B cell (primary cell): ENCODE data around the gene ZNF827. TPM values are rescaled to one million over a fixed set of nuclear protein-coding genes. Genes with fewer than 3 reads are reported as not detected.

Experiments
- ATAC-seq: fragments of 200-7000 bp; cut with Tn5 transposase; one replicate; pipeline ENCODE4 v1.10.0; 2021; ENCODE audit warnings: low read depth, mild to moderate bottlenecking, moderate number of reproducible peaks, moderate library complexity
- CTCF ChIA-PET: fragments of 350-600 bp; sonication (Branson Sonifier 250); formaldehyde crosslinking; loops from one replicate; lab custom pipeline; 2021; ENCODE audit warnings: antibody characterized with exemption, inconsistent platforms; lab: Charles Lee
- POLR2A ChIA-PET: fragments of 350-600 bp; sonication (Branson Sonifier 250); formaldehyde crosslinking; loops from one replicate; lab custom pipeline; 2021; ENCODE audit warnings: antibody characterized with exemption; lab: Charles Lee
- DNase-seq: peaks from one replicate; pipeline ENCODE4 v3.0.0; 2013
- H2AFZ ChIP-seq: 2 replicates; pipeline ENCODE4 v1.6.1; 2012; ENCODE audit warnings: mild to moderate bottlenecking, low read depth, low read length; ENCODE audit not compliant: insufficient read depth, poor library complexity, severe bottlenecking
- H3K27ac ChIP-seq, 2 donors: 1 replicate in 1 of 2; 2 replicates in 1 of 2; pipeline ENCODE4 v1.5.1; 2012 to 2013; ENCODE audit warnings: low read length in 2 of 2, mild to moderate bottlenecking in 2 of 2, moderate library complexity in 1 of 2
- H3K27me3 ChIP-seq, 4 experiments: fragments of 200-600 bp in 1 of 4; sonication (generic) in 1 of 4; replicated peaks in 1 of 4; 1 replicate in 2 of 4; 2 replicates in 2 of 4; pipeline versions ENCODE4 v1.6.1 to v1.7.0; 2013 to 2016; ENCODE audit warnings: low read length in 3 of 4, mild to moderate bottlenecking in 2 of 4, mixed read lengths in 1 of 4, moderate library complexity in 1 of 4; ENCODE audit not compliant: insufficient read depth in 4 of 4, control insufficient read depth in 3 of 4; ENCODE audit errors: control extremely low read depth in 1 of 4
- H3K36me3 ChIP-seq, 2 experiments: replicated peaks in 1 of 2; 1 replicate in 1 of 2; 2 replicates in 1 of 2; pipeline versions ENCODE4 v1.6.1 to v1.7.1; 2013; ENCODE audit warnings: low read length in 1 of 2; ENCODE audit not compliant: insufficient read depth in 2 of 2, control insufficient read depth in 1 of 2; ENCODE audit errors: control extremely low read depth in 1 of 2, extremely low read depth in 1 of 2
- H3K4me1 ChIP-seq, 2 donors: fragments of 200-600 bp in 1 of 2; sonication (generic) in 1 of 2; 1 replicate in 1 of 2; 2 replicates in 1 of 2; pipeline versions ENCODE4 v1.5.1 to v1.6.1; 2013 to 2017; ENCODE audit warnings: low read length in 2 of 2; ENCODE audit not compliant: control insufficient read depth in 2 of 2, insufficient read depth in 2 of 2
- H3K4me2 ChIP-seq: replicated peaks from 2 replicates; pipeline ENCODE3; 2012; ENCODE audit warnings: mild to moderate bottlenecking, low read depth, low read length; ENCODE audit not compliant: poor library complexity, severe bottlenecking
- H3K4me3 ChIP-seq, 5 experiments: fragments of 200-600 bp in 1 of 5; sonication (generic) in 1 of 5; 1 replicate in 3 of 5; 2 replicates in 2 of 5; pipeline versions ENCODE4 v1.5.1 to v1.7.0; 2011 to 2016; ENCODE audit warnings: low read length in 4 of 5, mild to moderate bottlenecking in 4 of 5, low read depth in 2 of 5, control low read depth in 1 of 5, moderate library complexity in 1 of 5; ENCODE audit not compliant: insufficient read depth in 1 of 5; ENCODE audit errors: control extremely low read depth in 1 of 5, extremely low read depth in 1 of 5
- H3K79me2 ChIP-seq: fragments of 200-600 bp; sonication (generic); one replicate; pipeline ENCODE4 v1.6.0; 2016; ENCODE audit warnings: low read length; ENCODE audit not compliant: control insufficient read depth, insufficient read depth
- H3K9ac ChIP-seq: fragments of 200-600 bp; sonication (generic); 2 replicates; pipeline ENCODE4 v1.6.1; 2017; ENCODE audit warnings: mild to moderate bottlenecking, low read length, moderate library complexity
- H3K9me3 ChIP-seq, 3 donors: one replicate each; pipeline versions ENCODE4 v1.6.1 to v1.7.1; 2013; ENCODE audit warnings: low read length in 2 of 3; ENCODE audit not compliant: control insufficient read depth in 2 of 3, insufficient read depth in 1 of 3; ENCODE audit errors: control extremely low read depth in 1 of 3
- H4K20me1 ChIP-seq: 2 replicates; pipeline ENCODE4 v1.6.0; 2012; ENCODE audit warnings: mild to moderate bottlenecking, low read length; ENCODE audit not compliant: insufficient read depth, control insufficient read depth, poor library complexity, severe bottlenecking
- H3K27ac Mint-ChIP-seq: one replicate; pipeline ENCODE4 v1.8.0; 2021; ENCODE audit warnings: mixed read lengths
- H3K27me3 Mint-ChIP-seq: one replicate; pipeline ENCODE4 v1.8.0; 2021; ENCODE audit warnings: mixed read lengths
- H3K4me1 Mint-ChIP-seq: one replicate; pipeline ENCODE4 v1.8.0; 2021; ENCODE audit warnings: mixed read lengths
- H3K4me3 Mint-ChIP-seq: one replicate; pipeline ENCODE4 v1.8.0; 2021; ENCODE audit warnings: mixed read lengths
- H3K9me3 Mint-ChIP-seq: one replicate; pipeline ENCODE4 v1.8.0; 2022; ENCODE audit warnings: mixed read lengths; ENCODE audit not compliant: insufficient read depth
- CTCF ChIP-seq: fragments of 200-600 bp; IDR thresholded peaks from one replicate; pipeline ENCODE4 v1.8.0; 2022; ENCODE audit warnings: antibody characterized with exemption, mild to moderate bottlenecking
- EZH2 ChIP-seq: IDR thresholded peaks from 2 replicates; pipeline ENCODE4 v1.6.1; 2012; ENCODE audit warnings: borderline replicate concordance, low read depth, mild to moderate bottlenecking, moderate library complexity, low read length; ENCODE audit not compliant: insufficient read depth, poor library complexity, severe bottlenecking
- WGBS: methylation state at CpG from one replicate; pipeline ENCODE4 v1.1.5; 2013; ENCODE audit warnings: missing lambda C conversion rate; ENCODE audit not compliant: insufficient coverage; 5-methylcytosine and 5-hydroxymethylcytosine counted together
- intact Hi-C: fragments of 100-400 bp; cut with micrococcal nuclease; formaldehyde crosslinking; loops from one replicate; pipeline ENCODE4 v1.10.0; 2022
- polyA plus RNA-seq: library from polyadenylated mRNA; depleted of rRNA; stranded (reverse); fragments of >200 nt; gene quantifications from 2 replicates; pipeline ENCODE4 v1.2.3, GENCODE V29; 2012
- total RNA-seq, 2 donors: library from RNA; stranded (reverse); fragments of 120-200 nt in 1 of 2; gene quantifications; 1 replicate in 1 of 2; 2 replicates in 1 of 2; pipeline versions ENCODE4 v1.2.3 to v1.2.4, GENCODE V29; 2013 to 2022

The ZNF827 gene
- total and polyA plus RNA-seq, 2 donors (not counting 1 experiment from before 2014, with no cell fraction given), result 20.6 to 30.1 TPM

- H3K27me3 ChIP-seq, result no peaks in the 10 kb centered on the region
- Mint-ChIP-seq H3K27me3 (no peaks in the 10 kb centered on the region), H3K9me3 (no peaks in the 10 kb centered on the region), H3K4me3 (peak overlapping the region; percentile 89), H3K4me1 (peaks cover 36% of the 10 kb centered on the region), H3K27ac (peak overlapping the region; percentile 57)
- H2AFZ ChIP-seq, result peak overlapping the region; percentile 88
- under 1% methylated on average over 74 of the region's 95 CpGs for WGBS
- H3K4me2 ChIP-seq, result peak overlapping the region; percentile 95
- ChIA-PET CTCF (interaction anchor here (1.0 to 1.4 kb wide), 2 partner anchors 9 to 113 kb away, joined by 4 to 5 read pairs; no protein-coding TSS in a partner anchor), POLR2A (interaction anchor here (0.6 to 0.9 kb wide), 5 partner anchors 86 to 1293 kb away, joined by 5 to 8 read pairs (median 7); partner anchors contain the start of gene MMAA)
- ATAC-seq (peak; percentile 18), DNase-seq (peak; percentile 63)
- peak overlapping the region; percentile 49 to 80 for H3K27ac ChIP-seq
- peak overlapping the region; percentile 95 for H3K9ac ChIP-seq
- peaks cover 35% of the 10 kb centered on the region for H3K79me2 ChIP-seq
- H3K36me3 ChIP-seq, result no peaks in the 10 kb centered on the region
- TF ChIP-seq EZH2, result no peak
- no peak for TF ChIP-seq CTCF
- intact Hi-C loops, result loop anchor here (1.0 to 10.0 kb wide), 8 partner anchors 92 to 1120 kb away; partner anchors contain the start of genes MMAA and SLC10A7
- peaks cover 15 to 23% of the 10 kb centered on the region in 2 donors for H3K4me1 ChIP-seq
- no peaks in the 10 kb centered on the region for H4K20me1 ChIP-seq
- H3K4me3 ChIP-seq, result peak overlapping the region; percentile 25 to 97 (median 76)
- H3K9me3 ChIP-seq, result peaks cover 0 to 2% (median 0%) of the 10 kb centered on the region in 3 donors
Measured at GRCh38 chr4:145936997-145937901, 1.4 kb downstream of the ZNF827 start.
